NCI-H1436 (cell line): Measurements from ENCODE around the gene TCF7L2.
A peak's percentile ranks its signal among the peaks of the same experiment; 100 is the strongest.

Source experiments
- DNase-seq: peaks from one replicate; lab custom pipeline; 2025; lab: John Stamatoyannopoulos, UW

Gene TCF7L2

GRCh38 chr10:113126229-113127201, 176.5 kb downstream of the TCF7L2 start:
- DNase-seq: peak; percentile 75

GRCh38 chr10:113127261-113127900, 177.3 kb downstream of the TCF7L2 start:
- DNase-seq: no peak

- DNase-seq: no peak
Measured at GRCh38 chr10:113127901-113128283, 177.8 kb downstream of the TCF7L2 start.

DNA sequence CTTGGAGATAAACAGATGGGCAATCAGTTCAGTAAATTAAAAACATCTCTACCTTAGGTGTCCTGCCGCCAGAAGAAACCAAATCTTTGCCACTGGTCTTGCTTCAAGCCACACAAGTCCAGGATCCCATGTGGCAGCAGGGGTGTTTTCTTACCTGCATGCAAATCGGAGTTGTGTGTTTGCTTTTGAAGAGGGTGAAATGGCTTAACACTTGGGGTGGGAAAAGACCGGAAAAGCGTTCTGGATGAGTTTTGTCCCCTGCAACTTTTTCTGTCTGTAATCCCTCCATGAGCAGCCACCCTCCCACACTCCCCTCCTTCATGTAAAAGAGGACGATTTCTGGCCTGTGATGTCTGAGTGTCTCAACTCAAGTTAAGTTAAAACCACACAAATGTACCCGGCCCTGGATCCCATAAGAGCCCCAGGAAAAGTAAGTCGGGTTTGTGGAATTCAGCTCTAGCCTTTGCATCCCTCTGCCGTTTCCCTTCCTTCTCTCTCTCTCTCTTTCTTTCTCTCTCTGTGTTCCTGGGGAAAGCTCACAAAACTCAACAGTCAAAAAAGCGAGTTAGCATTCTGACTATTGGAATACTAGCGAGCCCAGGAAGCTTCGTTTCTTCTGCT, 178.5 kb downstream of the TCF7L2 start:
- DNase-seq: no peak

DNA sequence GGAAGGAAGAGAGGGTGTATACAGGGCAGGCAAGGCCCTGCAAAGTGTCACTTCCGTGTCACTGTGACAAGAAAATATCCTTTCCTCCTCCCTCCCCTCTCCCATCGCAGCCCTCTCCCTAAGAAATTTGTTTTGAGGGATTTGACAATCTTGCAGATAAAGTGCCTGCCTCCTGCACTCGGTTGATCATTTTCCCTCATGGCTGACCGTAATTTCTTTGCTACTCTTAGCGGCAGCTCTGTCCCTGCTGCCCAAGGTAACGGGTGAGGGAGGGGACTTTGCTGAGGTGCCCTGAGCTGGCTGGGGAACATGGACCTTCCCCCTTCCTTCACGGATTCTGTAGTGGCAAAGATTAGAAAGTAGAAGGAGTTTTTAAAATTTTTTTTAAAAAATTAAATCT, 179.1 kb downstream of the TCF7L2 start:
- no peak for DNase-seq

DNA sequence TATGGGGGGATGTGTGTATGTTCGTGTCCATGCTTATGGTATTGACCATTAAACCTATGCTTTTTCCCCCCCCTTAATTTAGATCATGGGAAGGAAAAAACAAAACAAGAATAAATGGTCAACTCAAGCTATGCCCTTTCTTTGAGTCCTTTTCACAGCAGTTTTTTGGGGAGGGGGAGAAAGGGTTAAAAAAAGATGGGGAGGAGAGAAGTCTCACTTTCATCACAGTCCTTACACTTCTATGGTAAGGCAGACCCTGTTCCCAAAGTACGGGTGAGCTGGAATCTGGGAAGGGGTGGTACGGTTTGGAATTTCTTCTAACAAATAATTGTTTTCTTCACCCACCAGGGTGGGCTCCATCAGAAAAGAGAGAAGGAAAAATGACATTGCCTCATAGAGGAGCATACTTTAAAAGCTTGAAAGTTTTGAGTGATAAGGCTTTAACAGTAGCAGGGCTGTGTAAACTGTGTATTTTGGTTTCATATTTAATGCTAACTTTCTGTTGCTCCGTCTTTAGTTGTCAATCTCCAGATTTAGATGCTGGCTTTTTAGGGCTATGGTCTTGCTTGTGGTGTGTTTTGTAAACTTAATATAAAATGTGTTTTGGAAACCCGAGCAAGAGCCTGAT, 180.1 kb downstream of the TCF7L2 start:
- DNase-seq: no peak

DNA sequence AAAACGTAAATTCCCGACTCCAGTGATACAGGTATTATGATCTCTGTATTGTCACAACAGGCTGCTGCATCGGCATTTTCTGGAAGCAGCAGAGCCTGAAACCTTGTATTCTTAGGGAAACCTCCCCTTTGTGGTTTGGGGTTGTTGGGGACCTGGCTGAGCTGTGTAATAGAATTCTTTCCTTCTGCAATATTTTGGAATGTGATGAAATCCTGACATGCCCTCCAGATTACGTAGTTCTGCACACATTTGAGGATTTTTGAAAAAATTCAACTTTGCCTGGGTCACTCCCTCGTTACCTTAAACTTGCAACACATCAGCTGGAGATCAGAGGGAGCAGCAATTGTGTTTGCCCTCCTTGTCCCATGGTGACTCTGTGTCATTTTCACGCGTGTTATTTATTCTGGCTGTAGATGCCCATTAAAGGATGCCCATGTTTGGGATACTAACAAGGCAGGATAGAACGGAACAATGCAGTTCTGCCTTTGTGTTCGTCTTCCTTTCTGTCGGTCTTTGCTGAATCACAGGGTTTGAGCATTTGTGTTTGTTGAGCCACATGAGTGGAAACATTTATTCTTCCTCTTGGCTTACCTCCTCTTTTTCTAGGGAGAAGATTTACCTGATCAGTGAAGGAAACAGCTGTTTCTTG, 181.7 kb downstream of the TCF7L2 start:
- DNase-seq: no peak

- DNase-seq: no peak
Measured at GRCh38 chr10:113132591-113133121, 182.6 kb downstream of the TCF7L2 start.

DNA sequence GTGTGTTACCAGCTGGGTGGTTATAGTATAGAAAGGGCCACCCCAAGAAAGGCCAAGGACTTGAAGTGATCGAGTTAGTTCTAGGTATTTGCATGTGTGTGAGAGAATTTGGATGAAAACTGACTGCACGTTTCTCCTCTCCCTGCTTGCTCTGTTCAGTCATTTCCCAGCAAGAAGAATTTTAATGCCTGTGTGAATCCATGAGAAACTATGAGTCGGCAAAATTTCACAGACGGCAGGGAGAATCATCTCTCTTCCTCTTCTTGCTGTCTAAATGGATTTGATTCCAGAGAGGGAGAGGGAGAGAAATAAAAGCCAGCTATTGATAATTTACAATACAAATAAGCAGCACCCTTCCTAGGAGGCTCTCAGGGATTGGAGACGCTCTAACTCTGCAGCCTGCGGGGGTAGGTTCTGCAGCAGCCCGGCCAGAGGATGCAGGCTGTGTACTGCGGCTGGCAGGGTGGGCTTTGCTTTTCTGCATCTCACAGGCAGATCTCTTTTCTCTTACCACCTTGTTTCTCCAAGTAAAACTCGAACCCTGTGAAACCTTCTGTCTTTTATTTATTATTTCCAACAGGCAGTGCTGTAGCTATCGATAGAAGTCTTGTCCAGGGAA, 183.6 kb downstream of the TCF7L2 start:
- no peak for DNase-seq

GRCh38 chr10:113135025-113135424, 185.0 kb downstream of the TCF7L2 start:
- no peak for DNase-seq

DNA sequence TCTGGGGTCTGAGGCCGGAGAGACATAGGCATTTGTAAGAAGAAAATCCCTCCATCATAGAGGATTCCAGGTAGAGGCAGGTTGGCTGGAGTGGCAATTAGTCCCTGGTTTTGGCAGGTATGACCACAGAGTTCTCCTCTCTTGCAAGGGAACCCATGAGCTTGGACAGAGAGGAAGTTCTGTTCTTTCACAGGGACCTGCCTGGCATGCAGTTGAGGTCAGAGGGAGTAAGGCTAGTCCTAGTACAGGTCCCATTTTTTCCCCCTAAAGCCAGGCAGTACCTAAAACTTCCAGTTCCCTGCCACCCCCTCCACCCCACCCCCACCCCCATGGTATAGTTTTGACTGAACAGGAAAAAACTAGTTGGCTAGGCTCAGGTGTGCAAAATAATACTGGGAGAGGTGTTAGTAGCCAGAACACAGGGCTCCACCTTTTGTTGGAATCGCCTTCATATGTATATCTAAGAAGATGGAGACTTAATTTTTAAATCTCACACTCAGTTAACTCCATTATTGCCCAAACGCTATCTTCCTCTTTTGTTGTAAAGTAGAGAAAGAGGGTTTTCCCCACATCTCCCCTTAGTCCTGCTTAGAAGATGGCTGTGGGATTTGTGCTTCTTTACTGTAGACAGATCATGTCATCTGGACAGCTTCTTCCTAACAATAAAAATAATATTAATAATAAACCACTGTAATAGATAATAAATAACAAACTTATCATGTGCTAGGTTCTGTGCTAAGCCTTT, 188.1 kb downstream of the TCF7L2 start:
- no peak for DNase-seq

GRCh38 chr10:113138937-113139585, 189.0 kb downstream of the TCF7L2 start:
- DNase-seq: no peak

GRCh38 chr10:113139699-113140098, 189.7 kb downstream of the TCF7L2 start:
- no peak for DNase-seq

DNA sequence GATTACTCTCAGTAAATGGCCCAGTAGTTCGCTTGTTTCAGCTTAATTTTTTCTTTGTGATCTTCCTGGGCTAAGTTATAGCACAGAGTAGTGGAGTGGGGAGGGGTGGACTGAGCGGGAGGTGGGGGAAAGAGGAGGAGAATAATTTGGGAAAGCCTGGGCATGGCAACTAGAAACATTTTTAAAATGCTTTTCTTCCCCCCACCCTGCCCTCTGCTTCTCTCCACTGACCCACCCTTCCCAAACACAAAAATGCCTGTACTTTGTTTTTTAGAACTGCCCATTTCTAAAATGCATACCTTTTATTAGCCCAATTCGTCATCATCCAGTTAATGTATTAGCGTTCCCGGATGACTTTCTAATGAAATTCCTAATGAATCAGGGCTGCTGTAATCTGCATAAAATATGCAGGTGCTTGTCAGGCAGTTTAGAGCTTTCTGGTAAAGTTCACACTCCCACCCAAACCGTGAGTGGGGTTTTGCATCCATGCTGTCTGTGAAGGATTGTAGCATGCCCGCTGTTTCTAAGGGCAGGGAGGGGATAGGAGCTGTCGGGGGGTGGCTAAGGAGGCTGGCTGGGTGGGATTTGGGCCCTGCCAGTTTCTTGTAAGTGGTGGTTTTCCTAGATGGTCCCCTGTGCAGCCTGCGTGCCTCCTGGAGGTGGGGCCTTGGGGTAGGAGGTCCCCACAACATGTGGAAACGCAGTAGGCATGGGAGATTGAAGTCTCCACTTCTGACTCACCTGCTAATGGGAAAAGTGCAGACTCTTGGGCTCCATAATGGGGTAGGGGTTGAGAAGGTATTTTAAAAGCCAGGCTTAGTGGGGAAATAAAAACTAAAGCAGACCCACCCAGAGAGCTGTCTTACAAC, 190.3 kb downstream of the TCF7L2 start:
- DNase-seq: no peak

DNA sequence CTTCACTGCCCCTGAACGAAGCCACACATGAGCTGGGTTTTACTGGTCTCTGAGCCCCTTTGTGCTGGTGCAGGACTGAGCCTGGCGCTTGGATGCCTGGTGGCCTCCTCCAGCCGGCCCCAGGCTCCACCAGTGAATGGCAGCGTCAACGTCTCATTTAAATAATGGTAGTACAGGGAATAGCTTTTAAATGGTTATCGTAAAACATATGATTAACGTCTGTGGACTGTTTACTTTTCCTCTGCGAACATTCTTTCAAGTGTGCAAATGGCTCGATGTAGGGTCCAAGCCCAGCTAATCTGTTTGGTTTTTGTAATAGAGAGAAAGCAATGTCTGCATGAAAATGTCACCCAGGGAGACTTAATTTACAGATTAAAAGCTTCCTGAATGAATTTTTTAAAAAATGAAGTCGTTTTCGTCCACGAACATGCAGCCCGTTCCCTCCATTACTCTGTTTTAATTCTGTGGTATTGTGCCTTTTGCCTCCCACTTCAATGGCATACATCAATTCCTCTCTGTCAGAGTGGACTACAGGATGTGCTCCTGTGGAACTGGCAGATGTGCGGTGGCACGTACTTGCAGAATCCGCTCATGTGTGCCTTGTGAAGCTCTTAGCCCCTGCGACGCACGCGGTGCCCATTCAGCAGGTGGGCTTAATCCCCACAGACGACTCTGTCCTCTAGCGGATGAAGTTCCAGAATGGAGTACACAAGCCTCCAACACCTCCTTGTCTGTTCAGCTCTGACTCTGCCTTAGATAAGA, 192.7 kb downstream of the TCF7L2 start:
- DNase-seq: peak; percentile 68

DNA sequence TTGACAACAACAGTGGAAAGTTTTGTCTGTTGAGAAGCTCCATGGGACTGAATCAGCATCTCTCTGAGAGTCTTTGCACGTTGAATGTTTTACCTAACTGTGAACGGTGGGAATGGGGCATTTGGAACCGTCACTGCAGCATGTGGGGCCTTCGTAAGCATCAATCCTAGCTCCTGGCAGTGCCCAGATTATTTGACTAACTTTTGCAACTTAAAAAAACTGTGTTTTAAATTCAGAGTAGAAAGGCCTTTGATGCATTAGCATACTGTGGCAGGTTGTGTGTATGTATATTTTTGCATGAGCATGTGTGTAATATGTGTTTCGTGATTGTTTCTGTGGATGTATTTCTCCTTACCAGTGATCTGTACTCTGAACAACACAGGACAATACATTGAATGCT, 194.5 kb downstream of the TCF7L2 start:
- no peak for DNase-seq

DNA sequence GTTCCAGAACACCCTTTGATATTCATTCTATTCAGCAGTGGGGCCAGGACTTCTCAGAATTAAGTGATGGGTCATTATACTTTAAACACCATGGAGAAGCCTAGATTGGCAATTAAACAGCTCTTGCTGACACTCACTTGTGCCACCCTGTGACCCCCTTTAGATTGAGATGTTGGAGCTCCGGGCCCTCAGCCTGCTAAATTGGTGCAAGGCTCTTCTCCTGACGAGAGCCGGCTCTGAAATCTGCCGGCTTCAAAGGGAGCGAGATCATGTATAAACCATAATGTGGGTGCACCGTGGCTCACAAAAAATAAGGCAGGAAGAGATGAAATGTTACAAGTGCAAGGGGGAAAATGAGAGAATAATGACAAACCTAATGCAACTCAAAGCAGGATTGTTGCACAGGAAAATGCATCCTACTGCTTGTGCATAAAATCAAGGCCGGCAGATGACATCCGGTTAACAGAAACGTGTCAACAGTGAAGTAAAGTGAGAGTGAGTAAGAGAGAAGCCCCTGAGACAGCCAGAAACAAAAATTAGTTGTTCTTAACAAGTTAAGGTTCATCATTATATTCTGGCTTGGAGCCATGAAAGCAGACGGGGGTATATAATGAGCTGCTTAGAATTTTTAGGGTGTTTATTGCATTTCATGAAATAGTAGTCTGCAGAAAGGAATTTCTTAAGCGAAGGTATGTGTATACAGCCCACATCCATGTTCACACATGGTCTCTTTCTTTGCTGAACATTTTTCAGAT, 198.2 kb downstream of the TCF7L2 start:
- DNase-seq: no peak
